GM12875 (cell line): Measurements from ENCODE around the gene VASH1.

Source experiments
- H3K4me3 ChIP-seq: one replicate; pipeline ENCODE4 v1.5.1; 2011; ENCODE audit warnings: low read depth, low read length, control low read depth
- TF ChIP-seq, protein P1 (sequence below): IDR thresholded peaks from 2 replicates; pipeline ENCODE4 v1.5.1; 2011; ENCODE audit warnings: low read depth, mild to moderate bottlenecking, control low read depth, inconsistent platforms, low read length, moderate library complexity, borderline replicate concordance; ENCODE audit not compliant: insufficient read depth

Gene VASH1

DNA sequence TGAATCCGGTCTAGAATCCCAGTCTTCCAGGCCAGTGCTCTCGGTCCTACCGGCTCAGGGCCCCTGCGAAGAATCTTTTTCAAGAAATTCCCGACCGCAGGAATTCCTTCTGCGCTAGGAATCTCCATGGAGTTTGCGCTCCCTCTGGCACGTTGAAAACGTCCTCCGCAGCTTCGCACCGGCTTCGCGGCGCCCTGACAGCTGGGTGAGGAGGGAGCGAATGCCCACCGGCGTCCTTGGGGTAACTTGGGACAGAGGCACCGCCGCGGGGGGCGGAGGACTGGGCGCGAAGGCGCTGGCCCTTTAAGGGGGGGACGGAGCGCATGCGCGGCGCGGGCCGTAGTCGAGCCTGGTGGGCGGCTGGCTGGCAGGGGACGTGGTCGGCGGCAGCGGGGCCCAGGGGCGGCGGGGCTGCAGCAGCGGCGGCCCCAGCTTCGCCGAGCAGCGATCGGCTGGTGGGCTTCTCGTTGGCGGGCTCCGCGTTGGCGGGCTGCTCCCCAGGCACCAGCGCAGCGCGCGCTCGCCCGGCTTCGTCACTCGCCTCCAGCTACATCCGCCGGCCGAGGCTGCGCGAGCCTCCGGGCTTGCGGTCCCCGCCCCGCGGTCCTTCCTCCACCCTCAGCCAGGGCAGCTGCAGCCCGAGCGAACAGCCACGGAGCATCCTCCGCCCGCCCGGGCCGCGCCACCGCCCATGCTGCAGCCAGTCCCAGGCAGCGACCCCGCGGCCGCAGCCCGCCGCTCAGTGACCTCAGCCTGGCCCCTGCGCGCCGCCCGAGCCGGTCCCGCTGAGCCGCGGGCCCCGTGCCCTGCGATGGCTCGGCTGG is at the start of gene VASH1:
VASH1 (plus strand) TSS at position 333 of the 824 bp plus-strand sequence. CDS start 1,354 bp downstream, outside the sequence.
- peak within 1 kb of the TSS; percentile 56 for H3K4me3 ChIP-seq
- TF ChIP-seq, protein P1, sequence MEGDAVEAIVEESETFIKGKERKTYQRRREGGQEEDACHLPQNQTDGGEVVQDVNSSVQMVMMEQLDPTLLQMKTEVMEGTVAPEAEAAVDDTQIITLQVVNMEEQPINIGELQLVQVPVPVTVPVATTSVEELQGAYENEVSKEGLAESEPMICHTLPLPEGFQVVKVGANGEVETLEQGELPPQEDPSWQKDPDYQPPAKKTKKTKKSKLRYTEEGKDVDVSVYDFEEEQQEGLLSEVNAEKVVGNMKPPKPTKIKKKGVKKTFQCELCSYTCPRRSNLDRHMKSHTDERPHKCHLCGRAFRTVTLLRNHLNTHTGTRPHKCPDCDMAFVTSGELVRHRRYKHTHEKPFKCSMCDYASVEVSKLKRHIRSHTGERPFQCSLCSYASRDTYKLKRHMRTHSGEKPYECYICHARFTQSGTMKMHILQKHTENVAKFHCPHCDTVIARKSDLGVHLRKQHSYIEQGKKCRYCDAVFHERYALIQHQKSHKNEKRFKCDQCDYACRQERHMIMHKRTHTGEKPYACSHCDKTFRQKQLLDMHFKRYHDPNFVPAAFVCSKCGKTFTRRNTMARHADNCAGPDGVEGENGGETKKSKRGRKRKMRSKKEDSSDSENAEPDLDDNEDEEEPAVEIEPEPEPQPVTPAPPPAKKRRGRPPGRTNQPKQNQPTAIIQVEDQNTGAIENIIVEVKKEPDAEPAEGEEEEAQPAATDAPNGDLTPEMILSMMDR: no peak

DNA sequence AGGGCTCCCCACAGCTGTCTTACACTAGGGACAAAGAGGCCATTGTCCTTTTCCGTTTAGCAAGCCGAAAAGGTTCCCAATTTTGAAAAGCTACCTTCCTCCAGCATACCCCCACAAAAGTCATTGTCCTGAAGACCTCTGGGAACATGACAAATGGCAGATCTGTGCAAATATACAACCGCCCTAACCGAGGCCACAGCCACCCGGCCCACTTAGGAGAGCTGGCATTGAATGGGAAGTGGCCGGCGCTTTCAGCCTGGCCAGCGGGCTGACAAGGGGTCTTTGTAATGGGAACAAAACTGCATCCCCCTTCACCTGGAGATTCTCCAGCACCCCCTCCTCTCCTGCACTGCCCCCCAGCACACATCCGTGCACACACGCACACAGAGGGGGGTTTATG is 48.1 kb upstream of the VASH1 start:
- no peak overlapping the region for H3K4me3 ChIP-seq
- TF ChIP-seq, protein P1: no peak

DNA sequence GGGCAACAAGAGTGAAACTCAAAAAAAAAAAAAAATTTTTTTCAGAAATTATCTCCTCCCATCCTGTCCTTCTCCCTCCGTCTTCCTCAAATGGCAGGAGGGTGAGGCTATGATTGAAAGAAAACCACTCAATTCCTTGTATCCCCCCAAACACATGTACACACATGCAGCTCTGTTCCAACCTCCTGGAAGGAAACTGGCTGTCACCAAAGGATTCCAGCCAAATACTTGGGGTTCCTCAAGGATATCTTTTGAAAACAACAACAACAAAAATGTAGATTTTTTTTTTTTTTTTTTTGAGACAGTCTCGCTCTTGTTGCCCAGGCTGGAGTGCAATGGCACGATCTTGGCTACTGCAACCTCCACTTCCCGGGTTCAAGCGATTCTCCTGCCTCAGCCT is 46.8 kb upstream of the VASH1 start:
- TF ChIP-seq, protein P1: no peak
- no peak overlapping the region for H3K4me3 ChIP-seq

DNA sequence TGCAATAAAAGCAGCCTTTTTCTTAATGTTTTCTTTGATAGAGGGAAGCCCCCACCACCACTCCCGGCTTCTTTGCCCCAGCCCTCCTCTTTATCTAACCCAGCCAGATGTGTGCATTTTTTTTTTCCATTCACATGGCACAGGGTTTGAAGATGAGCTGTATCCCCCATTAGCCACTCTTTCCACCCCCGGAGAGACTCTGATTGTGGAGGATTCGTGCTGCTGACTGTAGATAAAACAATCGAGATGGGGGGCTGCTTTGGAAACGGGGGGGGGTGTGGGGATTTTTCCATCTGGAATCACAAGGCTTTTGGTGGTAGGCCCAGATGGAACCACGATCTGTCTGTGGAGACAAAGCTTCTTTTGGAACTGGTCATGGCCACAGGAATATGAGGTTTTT is 46.2 kb upstream of the VASH1 start:
- no peak overlapping the region for H3K4me3 ChIP-seq
- TF ChIP-seq, protein P1: no peak

DNA sequence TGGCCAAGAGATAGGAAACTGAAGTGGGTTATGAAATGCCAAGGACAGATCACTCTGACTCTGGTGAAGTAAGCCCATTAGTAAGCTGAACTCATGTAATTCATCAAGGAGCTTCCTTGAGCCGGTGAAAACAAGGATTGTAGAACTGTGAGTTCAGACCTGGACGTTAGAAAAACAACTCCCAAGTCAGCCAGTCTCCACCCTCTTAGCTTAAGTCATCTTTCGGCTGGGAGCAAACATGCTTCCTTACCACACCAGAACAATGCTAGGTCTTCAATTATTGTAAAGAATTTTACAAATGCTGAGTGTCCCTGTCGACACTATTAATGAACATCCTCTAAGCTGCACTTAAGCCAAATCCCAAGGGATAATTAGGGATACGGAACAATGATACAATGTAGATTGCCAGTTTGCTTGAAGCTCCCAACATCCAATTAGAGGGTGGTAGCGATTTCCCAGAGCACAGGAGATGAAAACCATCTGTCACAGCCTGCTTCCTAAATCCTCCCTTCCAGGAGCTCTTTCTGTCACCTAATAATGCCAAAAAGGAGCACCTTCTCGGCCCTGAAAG is 45.7 kb upstream of the VASH1 start:
- TF ChIP-seq, protein P1: no peak
- no peak overlapping the region for H3K4me3 ChIP-seq

DNA sequence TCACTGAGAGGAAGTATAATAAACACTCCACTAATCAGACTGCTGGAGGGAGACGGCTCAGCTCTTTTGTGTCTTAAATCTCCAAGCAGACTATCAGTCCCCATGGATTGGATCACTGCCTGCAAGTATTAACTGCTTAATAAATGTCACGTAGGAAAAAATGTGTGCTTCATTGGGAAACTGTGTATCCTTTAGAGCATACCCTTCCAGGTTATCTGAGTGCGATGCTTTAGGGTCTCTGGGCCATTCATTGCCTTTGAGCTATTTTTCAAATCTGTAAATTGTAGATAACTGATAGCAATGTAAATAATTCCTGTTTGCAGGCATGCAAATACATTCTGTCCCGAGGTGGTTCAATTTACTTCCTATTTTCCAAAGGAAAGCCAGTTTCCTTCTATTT is 45.0 kb upstream of the VASH1 start:
- TF ChIP-seq, protein P1: no peak
- H3K4me3 ChIP-seq: no peak overlapping the region
